ENCODE data around the gene REN. TPM values are rescaled to one million over a fixed set of nuclear protein-coding genes. Genes with fewer than 3 reads are reported as not detected.
A peak's percentile ranks its signal among the peaks of the same experiment; 100 is the strongest.

Gene REN
- total and polyA plus RNA-seq, 9 of the 15 experiments (the other 6 are each of a cell fraction or from before 2014, with no cell fraction given) = 1.7 to 9.9 (median 3.1) TPM

DNA sequence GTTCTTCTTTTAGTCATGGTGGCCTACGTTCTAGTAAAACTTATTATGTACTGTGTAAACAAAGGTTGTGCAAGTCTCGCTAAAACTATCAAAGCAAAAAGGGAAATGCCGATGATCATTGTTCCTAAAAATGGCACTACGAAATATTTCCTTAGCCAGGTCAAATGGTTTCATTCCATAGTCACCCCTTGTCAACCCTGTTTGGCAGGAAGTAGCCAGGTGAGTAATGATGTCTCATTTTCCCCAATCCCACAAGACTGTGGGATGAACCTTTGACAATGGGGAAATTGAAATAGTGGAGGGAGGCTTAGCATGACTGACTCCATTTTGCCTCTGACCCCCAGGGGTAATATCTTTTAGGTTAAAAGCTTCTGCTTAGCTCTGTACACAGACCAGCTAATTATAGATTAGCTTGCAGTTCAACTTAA lies 5.6 kb upstream of the REN start (continued):
- TF ChIP-seq, protein P1, sequence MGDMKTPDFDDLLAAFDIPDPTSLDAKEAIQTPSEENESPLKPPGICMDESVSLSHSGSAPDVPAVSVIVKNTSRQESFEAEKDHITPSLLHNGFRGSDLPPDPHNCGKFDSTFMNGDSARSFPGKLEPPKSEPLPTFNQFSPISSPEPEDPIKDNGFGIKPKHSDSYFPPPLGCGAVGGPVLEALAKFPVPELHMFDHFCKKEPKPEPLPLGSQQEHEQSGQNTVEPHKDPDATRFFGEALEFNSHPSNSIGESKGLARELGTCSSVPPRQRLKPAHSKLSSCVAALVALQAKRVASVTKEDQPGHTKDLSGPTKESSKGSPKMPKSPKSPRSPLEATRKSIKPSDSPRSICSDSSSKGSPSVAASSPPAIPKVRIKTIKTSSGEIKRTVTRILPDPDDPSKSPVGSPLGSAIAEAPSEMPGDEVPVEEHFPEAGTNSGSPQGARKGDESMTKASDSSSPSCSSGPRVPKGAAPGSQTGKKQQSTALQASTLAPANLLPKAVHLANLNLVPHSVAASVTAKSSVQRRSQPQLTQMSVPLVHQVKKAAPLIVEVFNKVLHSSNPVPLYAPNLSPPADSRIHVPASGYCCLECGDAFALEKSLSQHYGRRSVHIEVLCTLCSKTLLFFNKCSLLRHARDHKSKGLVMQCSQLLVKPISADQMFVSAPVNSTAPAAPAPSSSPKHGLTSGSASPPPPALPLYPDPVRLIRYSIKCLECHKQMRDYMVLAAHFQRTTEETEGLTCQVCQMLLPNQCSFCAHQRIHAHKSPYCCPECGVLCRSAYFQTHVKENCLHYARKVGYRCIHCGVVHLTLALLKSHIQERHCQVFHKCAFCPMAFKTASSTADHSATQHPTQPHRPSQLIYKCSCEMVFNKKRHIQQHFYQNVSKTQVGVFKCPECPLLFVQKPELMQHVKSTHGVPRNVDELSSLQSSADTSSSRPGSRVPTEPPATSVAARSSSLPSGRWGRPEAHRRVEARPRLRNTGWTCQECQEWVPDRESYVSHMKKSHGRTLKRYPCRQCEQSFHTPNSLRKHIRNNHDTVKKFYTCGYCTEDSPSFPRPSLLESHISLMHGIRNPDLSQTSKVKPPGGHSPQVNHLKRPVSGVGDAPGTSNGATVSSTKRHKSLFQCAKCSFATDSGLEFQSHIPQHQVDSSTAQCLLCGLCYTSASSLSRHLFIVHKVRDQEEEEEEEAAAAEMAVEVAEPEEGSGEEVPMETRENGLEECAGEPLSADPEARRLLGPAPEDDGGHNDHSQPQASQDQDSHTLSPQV (IDR thresholded peaks at IDR 0.05) = no peak; the same call in 1 of the 2 replicates
- TF ChIP-seq SUPT5H (IDR thresholded peaks at IDR 0.05) (no peak), ELF1 (tag; IDR thresholded peaks at IDR 0.05) (no peak), ETV1 (tag; conservative IDR thresholded peaks at IDR 0.05; ENCODE audit: low read depth) (no peak), RFX5 (IDR thresholded peaks at IDR 0.05; ENCODE audit: low read depth, low read length) (no peak), RBM34 (IDR thresholded peaks at IDR 0.05; ENCODE audit: borderline replicate concordance, insufficient read depth, low read length) (no peak), E4F1 (CRISPR knock-in tag; IDR thresholded peaks at IDR 0.05; ENCODE audit: borderline replicate concordance) (no peak), ZFPM2 (CRISPR knock-in tag; IDR thresholded peaks at IDR 0.05) (no peak), PTTG1 (tag; IDR thresholded peaks at IDR 0.05; ENCODE audit: low read depth) (no peak; the same call in 1 of the 2 replicates), PCBP1 (IDR thresholded peaks at IDR 0.05; ENCODE audit: low read depth, low read length, poor library complexity, severe bottlenecking) (no peak), PTRF (tag; IDR thresholded peaks at IDR 0.05) (no peak)
- TF ChIP-seq, protein P2, sequence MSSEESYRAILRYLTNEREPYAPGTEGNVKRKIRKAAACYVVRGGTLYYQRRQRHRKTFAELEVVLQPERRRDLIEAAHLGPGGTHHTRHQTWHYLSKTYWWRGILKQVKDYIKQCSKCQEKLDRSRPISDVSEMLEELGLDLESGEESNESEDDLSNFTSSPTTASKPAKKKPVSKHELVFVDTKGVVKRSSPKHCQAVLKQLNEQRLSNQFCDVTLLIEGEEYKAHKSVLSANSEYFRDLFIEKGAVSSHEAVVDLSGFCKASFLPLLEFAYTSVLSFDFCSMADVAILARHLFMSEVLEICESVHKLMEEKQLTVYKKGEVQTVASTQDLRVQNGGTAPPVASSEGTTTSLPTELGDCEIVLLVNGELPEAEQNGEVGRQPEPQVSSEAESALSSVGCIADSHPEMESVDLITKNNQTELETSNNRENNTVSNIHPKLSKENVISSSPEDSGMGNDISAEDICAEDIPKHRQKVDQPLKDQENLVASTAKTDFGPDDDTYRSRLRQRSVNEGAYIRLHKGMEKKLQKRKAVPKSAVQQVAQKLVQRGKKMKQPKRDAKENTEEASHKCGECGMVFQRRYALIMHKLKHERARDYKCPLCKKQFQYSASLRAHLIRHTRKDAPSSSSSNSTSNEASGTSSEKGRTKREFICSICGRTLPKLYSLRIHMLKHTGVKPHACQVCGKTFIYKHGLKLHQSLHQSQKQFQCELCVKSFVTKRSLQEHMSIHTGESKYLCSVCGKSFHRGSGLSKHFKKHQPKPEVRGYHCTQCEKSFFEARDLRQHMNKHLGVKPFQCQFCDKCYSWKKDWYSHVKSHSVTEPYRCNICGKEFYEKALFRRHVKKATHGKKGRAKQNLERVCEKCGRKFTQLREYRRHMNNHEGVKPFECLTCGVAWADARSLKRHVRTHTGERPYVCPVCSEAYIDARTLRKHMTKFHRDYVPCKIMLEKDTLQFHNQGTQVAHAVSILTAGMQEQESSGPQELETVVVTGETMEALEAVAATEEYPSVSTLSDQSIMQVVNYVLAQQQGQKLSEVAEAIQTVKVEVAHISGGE (CRISPR knock-in tag; IDR thresholded peaks at IDR 0.05) = peak in 1 of 3 experiments; percentile 84; a peak in 2 of 6 replicates
- TF ChIP-seq, protein P3, sequence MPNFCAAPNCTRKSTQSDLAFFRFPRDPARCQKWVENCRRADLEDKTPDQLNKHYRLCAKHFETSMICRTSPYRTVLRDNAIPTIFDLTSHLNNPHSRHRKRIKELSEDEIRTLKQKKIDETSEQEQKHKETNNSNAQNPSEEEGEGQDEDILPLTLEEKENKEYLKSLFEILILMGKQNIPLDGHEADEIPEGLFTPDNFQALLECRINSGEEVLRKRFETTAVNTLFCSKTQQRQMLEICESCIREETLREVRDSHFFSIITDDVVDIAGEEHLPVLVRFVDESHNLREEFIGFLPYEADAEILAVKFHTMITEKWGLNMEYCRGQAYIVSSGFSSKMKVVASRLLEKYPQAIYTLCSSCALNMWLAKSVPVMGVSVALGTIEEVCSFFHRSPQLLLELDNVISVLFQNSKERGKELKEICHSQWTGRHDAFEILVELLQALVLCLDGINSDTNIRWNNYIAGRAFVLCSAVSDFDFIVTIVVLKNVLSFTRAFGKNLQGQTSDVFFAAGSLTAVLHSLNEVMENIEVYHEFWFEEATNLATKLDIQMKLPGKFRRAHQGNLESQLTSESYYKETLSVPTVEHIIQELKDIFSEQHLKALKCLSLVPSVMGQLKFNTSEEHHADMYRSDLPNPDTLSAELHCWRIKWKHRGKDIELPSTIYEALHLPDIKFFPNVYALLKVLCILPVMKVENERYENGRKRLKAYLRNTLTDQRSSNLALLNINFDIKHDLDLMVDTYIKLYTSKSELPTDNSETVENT (CRISPR knock-in tag; IDR thresholded peaks at IDR 0.05) = no peak

Data from K562 (cell line).